Hepatocyte (in vitro differentiated cells): ENCODE data around the gene ADGRV1. TPM values are rescaled to one million over a fixed set of nuclear protein-coding genes. Genes with fewer than 3 reads are reported as not detected.
"Not testable (repeated sequence)": the region's sequence is repeated elsewhere in the genome, so short reads cannot be mapped to it uniquely, and the experiment has no call there.

Experiments
- DNase-seq: peaks from one replicate; pipeline ENCODE4 v3.0.0-alpha.2; 2016; ENCODE audit warnings: low spot score
- H2AFZ ChIP-seq: fragments of 200-600 bp; sonication (generic); 2 replicates; pipeline ENCODE4 v1.6.0; 2016; ENCODE audit warnings: antibody characterized with exemption, mild to moderate bottlenecking
- H3K27ac ChIP-seq: fragments of 200-600 bp; sonication (generic); 2 replicates; pipeline ENCODE4 v1.5.1; 2016; ENCODE audit warnings: mild to moderate bottlenecking
- H3K27me3 ChIP-seq: fragments of 200-600 bp; sonication (generic); 2 replicates; pipeline ENCODE4 v1.6.1; 2016
- H3K36me3 ChIP-seq: fragments of 200-600 bp; sonication (generic); replicated peaks from 2 replicates; pipeline ENCODE4 v1.5.1; 2016; ENCODE audit warnings: low read depth; ENCODE audit not compliant: insufficient read depth
- H3K4me1 ChIP-seq: fragments of 200-600 bp; sonication (generic); 2 replicates; pipeline ENCODE4 v1.5.1; 2016; ENCODE audit warnings: mild to moderate bottlenecking, moderate library complexity; ENCODE audit not compliant: insufficient read depth
- H3K4me2 ChIP-seq: fragments of 200-600 bp; sonication (generic); 2 replicates; pipeline ENCODE4 v1.6.0; 2016
- H3K4me3 ChIP-seq: fragments of 200-600 bp; sonication (generic); 2 replicates; pipeline ENCODE4 v1.5.1; 2016; ENCODE audit warnings: mild to moderate bottlenecking
- H3K79me2 ChIP-seq: fragments of 200-600 bp; sonication (generic); 2 replicates; pipeline ENCODE4 v1.6.0; 2017; ENCODE audit warnings: mild to moderate bottlenecking
- H3K9me2 ChIP-seq: fragments of 200-600 bp; sonication (generic); replicated peaks from 2 replicates; pipeline ENCODE4 v1.6.0; 2017; ENCODE audit warnings: mild to moderate bottlenecking; ENCODE audit not compliant: insufficient read depth
- H3K9me3 ChIP-seq: fragments of 200-600 bp; sonication (generic); 2 replicates; pipeline ENCODE4 v1.5.1; 2016; ENCODE audit warnings: low read depth, mild to moderate bottlenecking
- H4K20me1 ChIP-seq: fragments of 200-600 bp; sonication (generic); 2 replicates; pipeline ENCODE4 v1.6.0; 2016; ENCODE audit warnings: mild to moderate bottlenecking; ENCODE audit not compliant: insufficient read depth, poor library complexity, severe bottlenecking
- EZH2 ChIP-seq: fragments of 200-600 bp; sonication (generic); IDR thresholded peaks from 2 replicates; pipeline ENCODE4 v1.6.1; 2016; ENCODE audit warnings: antibody characterized with exemption, mild to moderate bottlenecking, borderline replicate concordance
- EZH2phosphoT487 ChIP-seq: fragments of 200-600 bp; sonication (generic); IDR thresholded peaks from one replicate; pipeline ENCODE4 v1.6.1; 2018; ENCODE audit warnings: antibody characterized with exemption, mild to moderate bottlenecking, low read depth, moderate library complexity; ENCODE audit not compliant: unreplicated experiment, severe bottlenecking
- WGBS: methylation state at CpG from one replicate; pipeline ENCODE4 v1.1.6; 2016; ENCODE audit warnings: low lambda C conversion rate; ENCODE audit errors: missing lambda C conversion rate; 5-methylcytosine and 5-hydroxymethylcytosine counted together
- polyA plus RNA-seq: library from polyadenylated mRNA; unstranded; fragments of >200 nt; fragmentation: Nextera tagmentation; extraction: Ambion mirVana; gene quantifications from 2 replicates; pipeline ENCODE4 v1.2.1, GENCODE V29; 2016
- total RNA-seq: library from RNA; depleted of rRNA; stranded (reverse); fragments of >200 nt; gene quantifications from 2 replicates; pipeline ENCODE4 v1.2.3, GENCODE V29; 2014
- TF ChIP-seq, protein P1 (sequence below): fragments of 200-600 bp; sonication (generic); IDR thresholded peaks from 2 replicates; pipeline ENCODE4 v1.5.1; 2016; ENCODE audit warnings: antibody characterized with exemption, mild to moderate bottlenecking; ENCODE audit not compliant: poor library complexity

ADGRV1 gene
- total and polyA plus RNA-seq, 2 experiments from 2014 or later: 74.9 to 88.3 TPM

DNA sequence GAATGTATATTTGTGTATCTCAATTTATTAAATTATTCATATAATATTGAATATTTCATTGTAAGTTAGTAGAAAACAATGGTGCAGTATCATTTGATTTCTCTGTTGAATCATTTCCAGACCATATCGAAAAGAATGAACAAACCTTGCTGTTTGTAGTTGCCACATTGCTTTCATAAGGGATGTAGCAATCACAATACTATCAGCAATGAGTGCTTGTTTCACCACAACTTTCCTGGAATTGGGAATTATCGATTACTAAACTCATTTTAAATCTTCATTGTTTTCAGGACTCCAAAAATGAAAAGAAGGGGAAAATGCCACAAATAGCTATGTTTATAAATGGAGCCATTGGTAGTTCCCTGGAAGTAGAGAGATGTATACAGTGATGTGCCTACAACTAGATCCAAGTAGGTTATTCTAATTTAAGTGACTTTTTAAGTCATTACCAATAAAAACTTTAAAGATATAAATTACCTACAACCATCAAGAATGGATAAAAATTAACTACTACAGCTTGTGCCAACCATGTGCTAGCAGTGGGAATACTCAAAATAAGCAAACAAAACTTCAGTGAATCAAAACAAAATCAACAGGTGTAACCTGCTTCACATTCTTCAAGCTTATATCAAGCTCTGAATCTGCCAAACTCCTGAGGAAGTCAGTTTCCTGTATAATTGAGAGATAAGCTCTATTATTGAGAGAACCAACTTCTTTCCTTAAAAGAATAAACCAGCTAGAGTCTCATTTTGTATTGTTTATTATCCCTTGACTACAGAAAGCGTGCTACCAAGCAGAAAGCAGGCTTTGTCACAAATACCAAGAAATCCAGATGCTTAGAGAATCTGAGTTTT is 358.6 kb downstream of the ADGRV1 start:
- H3K27me3 ChIP-seq: no peaks in the 10 kb centered on the region
- no peak overlapping the region for H2AFZ ChIP-seq
- H3K79me2 ChIP-seq: no peaks in the 10 kb centered on the region
- H3K36me3 ChIP-seq: no peaks in the 10 kb centered on the region
- TF ChIP-seq EZH2phosphoT487: no peak
- TF ChIP-seq, protein P1, sequence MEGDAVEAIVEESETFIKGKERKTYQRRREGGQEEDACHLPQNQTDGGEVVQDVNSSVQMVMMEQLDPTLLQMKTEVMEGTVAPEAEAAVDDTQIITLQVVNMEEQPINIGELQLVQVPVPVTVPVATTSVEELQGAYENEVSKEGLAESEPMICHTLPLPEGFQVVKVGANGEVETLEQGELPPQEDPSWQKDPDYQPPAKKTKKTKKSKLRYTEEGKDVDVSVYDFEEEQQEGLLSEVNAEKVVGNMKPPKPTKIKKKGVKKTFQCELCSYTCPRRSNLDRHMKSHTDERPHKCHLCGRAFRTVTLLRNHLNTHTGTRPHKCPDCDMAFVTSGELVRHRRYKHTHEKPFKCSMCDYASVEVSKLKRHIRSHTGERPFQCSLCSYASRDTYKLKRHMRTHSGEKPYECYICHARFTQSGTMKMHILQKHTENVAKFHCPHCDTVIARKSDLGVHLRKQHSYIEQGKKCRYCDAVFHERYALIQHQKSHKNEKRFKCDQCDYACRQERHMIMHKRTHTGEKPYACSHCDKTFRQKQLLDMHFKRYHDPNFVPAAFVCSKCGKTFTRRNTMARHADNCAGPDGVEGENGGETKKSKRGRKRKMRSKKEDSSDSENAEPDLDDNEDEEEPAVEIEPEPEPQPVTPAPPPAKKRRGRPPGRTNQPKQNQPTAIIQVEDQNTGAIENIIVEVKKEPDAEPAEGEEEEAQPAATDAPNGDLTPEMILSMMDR: no peak
- no peak for TF ChIP-seq EZH2
- H3K4me2 ChIP-seq: no peak overlapping the region
- DNase-seq: no peak
- WGBS: 77% methylated on average over 3 of the region's 3 CpGs
- no peak overlapping the region for H3K27ac ChIP-seq
- no peaks in the 10 kb centered on the region for H3K4me1 ChIP-seq
- H4K20me1 ChIP-seq: no peaks in the 10 kb centered on the region
- H3K9me2 ChIP-seq: no peaks in the 10 kb centered on the region
- H3K9me3 ChIP-seq: no peaks in the 10 kb centered on the region
- no peak overlapping the region for H3K4me3 ChIP-seq

DNA sequence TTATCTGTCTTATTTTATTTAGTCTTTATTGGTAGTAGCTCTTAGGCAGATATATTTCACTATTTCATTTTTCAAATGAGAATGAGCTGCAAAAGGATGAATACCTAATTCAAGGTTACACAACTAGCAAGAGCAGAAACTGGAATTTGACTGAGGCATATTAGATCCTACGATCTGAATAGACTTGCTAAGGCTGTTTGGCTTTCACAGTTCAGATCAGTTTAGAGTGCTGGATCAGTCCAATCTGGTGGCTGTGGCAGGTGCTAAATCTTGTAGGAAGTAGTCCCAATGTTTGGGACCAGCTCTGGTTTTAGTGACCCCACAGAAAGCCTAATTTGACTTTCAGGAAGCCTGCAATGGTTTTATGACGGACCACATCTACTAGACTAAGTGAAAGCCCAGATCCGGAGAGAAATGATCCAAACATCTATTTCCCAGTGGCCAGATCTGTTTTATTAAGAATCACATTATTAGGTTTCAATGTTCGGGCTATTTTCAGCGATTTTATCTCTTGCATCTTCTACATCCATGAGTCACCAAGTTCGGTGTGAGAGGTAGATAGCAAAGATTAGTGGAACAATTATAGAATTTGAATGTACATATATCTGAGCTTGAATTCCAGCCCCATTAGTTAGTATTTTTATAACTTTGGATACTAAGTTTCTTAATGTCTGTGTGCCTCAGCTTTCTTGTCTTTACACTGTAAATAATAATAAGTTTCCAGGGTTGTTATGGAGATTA is 359.5 kb downstream of the ADGRV1 start:
- no peak overlapping the region for H3K4me2 ChIP-seq
- 86% methylated on average over 6 of the region's 6 CpGs for WGBS
- no peaks in the 10 kb centered on the region for H3K9me3 ChIP-seq
- H3K27ac ChIP-seq: no peak overlapping the region
- H3K9me2 ChIP-seq: no peaks in the 10 kb centered on the region
- H3K4me1 ChIP-seq: no peaks in the 10 kb centered on the region
- no peak overlapping the region for H2AFZ ChIP-seq
- H4K20me1 ChIP-seq: no peaks in the 10 kb centered on the region
- TF ChIP-seq, protein P1: no peak
- TF ChIP-seq EZH2phosphoT487 (no peak), EZH2 (no peak)
- no peak overlapping the region for H3K4me3 ChIP-seq
- no peaks in the 10 kb centered on the region for H3K36me3 ChIP-seq
- DNase-seq: no peak
- H3K27me3 ChIP-seq: no peaks in the 10 kb centered on the region
- H3K79me2 ChIP-seq: no peaks in the 10 kb centered on the region

DNA sequence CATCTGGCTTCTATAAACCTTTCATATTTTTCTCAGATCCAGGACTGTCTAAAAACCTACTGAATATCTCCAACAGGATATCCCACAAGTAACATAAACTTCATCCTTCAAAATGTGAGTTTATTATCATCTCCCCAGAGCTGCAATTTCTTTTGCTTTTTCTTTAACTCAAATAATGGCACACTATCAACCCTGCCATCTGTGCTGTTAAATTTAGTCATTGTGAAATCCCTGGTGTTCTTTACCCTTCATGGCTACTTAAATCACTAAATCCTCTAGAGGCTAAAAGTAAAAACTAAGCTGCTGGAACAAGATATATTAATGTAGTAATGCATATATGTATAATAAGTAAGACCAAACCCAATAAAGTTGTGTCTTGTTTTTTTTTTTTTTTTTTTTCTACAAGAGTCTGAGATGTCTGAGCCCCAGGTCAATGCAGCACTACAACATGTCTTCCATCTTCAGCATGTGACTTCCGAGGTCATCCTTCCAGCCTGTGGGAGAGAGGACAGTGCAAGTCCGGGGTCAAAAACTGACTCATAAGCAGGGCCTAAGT is 362.9 kb downstream of the ADGRV1 start:
- no peaks in the 10 kb centered on the region for H3K79me2 ChIP-seq
- H3K36me3 ChIP-seq: no peaks in the 10 kb centered on the region
- no peak overlapping the region for H3K27ac ChIP-seq
- no peak for DNase-seq
- 80% methylated on average over 2 of the region's 2 CpGs for WGBS
- H3K9me2 ChIP-seq: no peaks in the 10 kb centered on the region
- no peaks in the 10 kb centered on the region for H3K9me3 ChIP-seq
- H3K4me1 ChIP-seq: no peaks in the 10 kb centered on the region
- no peaks in the 10 kb centered on the region for H3K27me3 ChIP-seq
- H3K4me3 ChIP-seq: no peak overlapping the region
- TF ChIP-seq EZH2phosphoT487: no peak
- TF ChIP-seq, protein P1: no peak
- no peak for TF ChIP-seq EZH2
- no peaks in the 10 kb centered on the region for H4K20me1 ChIP-seq
- H2AFZ ChIP-seq: no peak overlapping the region
- H3K4me2 ChIP-seq: no peak overlapping the region

DNA sequence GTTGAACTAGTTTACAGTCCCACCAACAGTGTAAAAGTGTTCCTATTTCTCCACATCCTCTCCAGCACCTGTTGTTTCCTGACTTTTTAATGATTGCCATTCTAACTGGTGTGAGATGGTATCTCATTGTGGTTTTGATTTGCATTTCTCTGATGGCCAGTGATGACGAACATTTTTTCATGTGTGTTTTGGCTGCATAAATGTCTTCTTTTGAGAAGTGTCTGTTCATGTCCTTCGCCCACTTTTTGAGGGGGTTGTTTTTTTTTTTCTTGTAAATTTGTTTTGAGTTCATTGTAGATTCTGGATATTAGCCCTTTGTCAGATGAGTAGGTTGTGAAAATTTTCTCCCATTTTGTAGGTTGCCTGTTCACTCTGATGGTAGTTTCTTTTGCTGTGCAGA is 365.6 kb downstream of the ADGRV1 start:
- H3K9me2 ChIP-seq, H3K36me3 ChIP-seq, H3K9me3 ChIP-seq, H3K27me3 ChIP-seq, H3K4me1 ChIP-seq, H3K27ac ChIP-seq, H3K79me2 ChIP-seq, H2AFZ ChIP-seq, H4K20me1 ChIP-seq, DNase-seq, H3K4me3 ChIP-seq, H3K4me2 ChIP-seq: not testable (repeated sequence)
- WGBS: 91% methylated on average over 2 of the region's 2 CpGs

DNA sequence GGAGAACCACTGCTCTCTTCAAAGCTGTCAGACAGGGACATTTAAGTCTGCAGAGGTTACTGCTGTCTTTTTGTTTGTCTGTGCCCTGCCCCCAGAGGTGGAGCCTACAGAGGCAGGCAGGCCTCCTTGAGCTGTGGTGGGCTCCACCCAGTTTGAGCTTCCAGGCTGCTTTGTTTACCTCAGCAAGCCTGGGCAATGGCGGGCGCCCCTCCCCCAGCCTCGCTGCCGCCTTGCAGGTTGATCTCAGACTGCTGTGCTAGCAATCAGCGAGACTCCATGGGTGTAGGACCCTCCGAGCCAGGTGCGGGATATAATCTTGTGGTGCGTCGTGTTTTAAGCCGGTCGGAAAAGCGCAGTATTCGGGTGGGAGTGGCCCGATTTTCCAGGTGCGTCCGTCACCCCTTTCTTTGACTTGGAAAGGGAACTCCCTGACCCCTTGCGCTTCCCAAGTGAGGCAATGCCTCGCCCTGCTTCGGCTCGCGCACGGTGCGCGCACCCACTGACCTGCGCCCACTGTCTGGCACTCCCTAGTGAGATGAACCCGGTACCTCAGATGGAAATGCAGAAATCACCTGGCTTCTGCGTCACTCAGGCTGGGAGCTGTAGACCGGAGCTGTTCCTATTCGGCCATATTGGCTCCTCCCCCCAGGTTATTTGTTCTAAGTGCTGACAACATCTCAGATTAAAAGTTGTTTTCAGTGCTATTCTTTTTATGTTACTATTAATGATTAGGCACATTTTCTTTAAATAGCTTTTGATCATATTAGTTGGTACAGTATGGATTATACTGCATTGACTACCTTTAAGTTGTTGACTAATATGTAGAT is 370.6 kb downstream of the ADGRV1 start:
- H3K9me2 ChIP-seq, H3K79me2 ChIP-seq, H3K9me3 ChIP-seq, H4K20me1 ChIP-seq, H2AFZ ChIP-seq, H3K27me3 ChIP-seq, H3K36me3 ChIP-seq, H3K4me1 ChIP-seq: not testable (repeated sequence)
- Histone ChIP-seq H3K27ac (peak overlapping the region; percentile 51), H3K4me3 (peak overlapping the region; percentile 19), H3K4me2 (peak overlapping the region; percentile 60)
- WGBS: 64% methylated on average over 21 of the region's 29 CpGs
- peak; percentile 32 for DNase-seq
